Smooth muscle cell (in vitro differentiated cells): ENCODE results near the gene BBOF1. TPM values are rescaled to one million over a fixed set of nuclear protein-coding genes. Genes with fewer than 3 reads are reported as not detected.
"Not testable (repeated sequence)": the region's sequence is repeated elsewhere in the genome, so short reads cannot be mapped to it uniquely, and the experiment has no call there.

ENCODE experiments used
- DNase-seq: peaks from one replicate; lab custom pipeline; 2025; ENCODE audit not compliant: unreplicated experiment; lab: John Stamatoyannopoulos, UW
- H2AFZ ChIP-seq: fragments of 200-600 bp; sonication (generic); 2 replicates; pipeline ENCODE4 v1.6.0; 2016; ENCODE audit warnings: antibody characterized with exemption, low read depth, mild to moderate bottlenecking
- H3F3A ChIP-seq: fragments of 200-600 bp; sonication (generic); 2 replicates; pipeline ENCODE4 v1.6.0; 2017; ENCODE audit warnings: antibody characterized with exemption, low read depth
- H3K27ac ChIP-seq: fragments of 200-600 bp; sonication (generic); 2 replicates; pipeline ENCODE4 v1.5.1; 2016; ENCODE audit warnings: low read depth, mild to moderate bottlenecking
- H3K27me3 ChIP-seq: fragments of 200-600 bp; sonication (generic); 2 replicates; pipeline ENCODE4 v1.6.1; 2016; ENCODE audit warnings: low read depth, mild to moderate bottlenecking
- H3K36me3 ChIP-seq: fragments of 200-600 bp; sonication (generic); 2 replicates; pipeline ENCODE4 v1.5.1; 2016; ENCODE audit warnings: low read depth
- H3K4me1 ChIP-seq: fragments of 200-600 bp; sonication (generic); 2 replicates; pipeline ENCODE4 v1.5.1; 2016; ENCODE audit warnings: low read depth
- H3K4me2 ChIP-seq: fragments of 200-600 bp; sonication (generic); 2 replicates; pipeline ENCODE4 v1.6.0; 2016; ENCODE audit warnings: mild to moderate bottlenecking
- H3K4me3 ChIP-seq: fragments of 200-600 bp; sonication (generic); 2 replicates; pipeline ENCODE4 v1.5.1; 2016; ENCODE audit warnings: mild to moderate bottlenecking
- H3K79me2 ChIP-seq: fragments of 200-600 bp; sonication (generic); 2 replicates; pipeline ENCODE4 v1.6.0; 2016; ENCODE audit warnings: low read depth, mild to moderate bottlenecking
- H3K9ac ChIP-seq: fragments of 200-600 bp; sonication (generic); 2 replicates; pipeline ENCODE4 v1.6.0; 2016; ENCODE audit warnings: low read depth
- H3K9me3 ChIP-seq: fragments of 200-600 bp; sonication (generic); replicated peaks from 2 replicates; pipeline ENCODE4 v1.5.1; 2016; ENCODE audit warnings: low read depth
- H4K20me1 ChIP-seq: fragments of 200-600 bp; sonication (generic); 2 replicates; pipeline ENCODE4 v1.6.0; 2016; ENCODE audit warnings: low read depth
- WGBS: methylation state at CpG from one replicate; pipeline ENCODE4 v1.1.7; 2016; ENCODE audit warnings: low lambda C conversion rate; 5-methylcytosine and 5-hydroxymethylcytosine counted together
- polyA plus RNA-seq: library from polyadenylated mRNA; unstranded; fragments of >200 nt; fragmentation: Nextera tagmentation; extraction: Ambion mirVana; gene quantifications from 2 replicates; pipeline ENCODE4 v1.2.1, GENCODE V29; 2016
- small RNA-seq: library from RNA; depleted of rRNA; stranded (forward); fragments of <200 nt; gene quantifications from one replicate; pipeline ENCODE3, GENCODE V24; 2014
- total RNA-seq: library from RNA; depleted of rRNA; stranded (reverse); fragments of >200 nt; gene quantifications from 2 replicates; pipeline ENCODE4 v1.2.3, GENCODE V29; 2014
- TF ChIP-seq, protein P1 (sequence below): fragments of 200-600 bp; sonication (generic); IDR thresholded peaks from 2 replicates; pipeline ENCODE4 v1.5.1; 2017; ENCODE audit warnings: borderline replicate concordance, mild to moderate bottlenecking, antibody characterized with exemption; ENCODE audit not compliant: insufficient read depth, poor library complexity, severe bottlenecking

BBOF1 gene
- total and polyA plus RNA-seq, 2 experiments from 2014 or later = 6.4 to 6.5 TPM

GRCh38 chr14:74105381-74105780 is 86.2 kb downstream of the BBOF1 start:
- H4K20me1 ChIP-seq = no peaks in the 10 kb centered on the region
- 96% methylated on average over 2 of the region's 2 CpGs for whole genome bisulfite sequencing
- TF ChIP-seq, protein P1, sequence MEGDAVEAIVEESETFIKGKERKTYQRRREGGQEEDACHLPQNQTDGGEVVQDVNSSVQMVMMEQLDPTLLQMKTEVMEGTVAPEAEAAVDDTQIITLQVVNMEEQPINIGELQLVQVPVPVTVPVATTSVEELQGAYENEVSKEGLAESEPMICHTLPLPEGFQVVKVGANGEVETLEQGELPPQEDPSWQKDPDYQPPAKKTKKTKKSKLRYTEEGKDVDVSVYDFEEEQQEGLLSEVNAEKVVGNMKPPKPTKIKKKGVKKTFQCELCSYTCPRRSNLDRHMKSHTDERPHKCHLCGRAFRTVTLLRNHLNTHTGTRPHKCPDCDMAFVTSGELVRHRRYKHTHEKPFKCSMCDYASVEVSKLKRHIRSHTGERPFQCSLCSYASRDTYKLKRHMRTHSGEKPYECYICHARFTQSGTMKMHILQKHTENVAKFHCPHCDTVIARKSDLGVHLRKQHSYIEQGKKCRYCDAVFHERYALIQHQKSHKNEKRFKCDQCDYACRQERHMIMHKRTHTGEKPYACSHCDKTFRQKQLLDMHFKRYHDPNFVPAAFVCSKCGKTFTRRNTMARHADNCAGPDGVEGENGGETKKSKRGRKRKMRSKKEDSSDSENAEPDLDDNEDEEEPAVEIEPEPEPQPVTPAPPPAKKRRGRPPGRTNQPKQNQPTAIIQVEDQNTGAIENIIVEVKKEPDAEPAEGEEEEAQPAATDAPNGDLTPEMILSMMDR = no peak

DNA sequence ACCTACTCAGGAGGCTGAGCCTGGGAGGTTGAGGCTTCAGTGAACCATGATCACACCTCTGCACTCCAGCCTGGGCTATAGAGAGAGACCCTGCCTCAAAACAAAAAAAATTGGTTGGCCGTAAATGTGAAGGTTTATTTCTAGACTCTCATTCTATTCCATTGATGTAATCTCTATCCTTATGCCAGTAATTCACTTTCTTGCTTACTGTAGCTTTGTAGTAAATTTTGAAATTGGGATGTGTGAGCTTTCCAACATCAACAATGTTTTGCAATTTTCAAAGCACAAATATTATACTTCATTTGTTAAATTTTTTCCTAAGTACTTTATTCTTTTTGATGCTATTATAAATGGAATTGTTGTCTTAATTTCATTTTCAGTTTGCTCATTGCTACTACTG is 90.2 kb downstream of the BBOF1 start:
- Histone ChIP-seq H3K4me3 (no peak overlapping the region), H2AFZ (no peak overlapping the region), H3K9me3 (no peaks in the 10 kb centered on the region), H3K27ac (no peak overlapping the region), H4K20me1 (no peaks in the 10 kb centered on the region), H3K9ac (no peak overlapping the region), H3K36me3 (no peaks in the 10 kb centered on the region), H3K79me2 (no peaks in the 10 kb centered on the region), H3K4me2 (no peak overlapping the region), H3F3A (no peaks in the 10 kb centered on the region), H3K27me3 (no peaks in the 10 kb centered on the region), H3K4me1 (no peaks in the 10 kb centered on the region)
- TF ChIP-seq, protein P1 = no peak
- DNase-seq = no peak
- WGBS = 93% methylated on average over 1 of the region's 1 CpG

More at GRCh38 chr14:74105381-74105780, 86.2 kb downstream of the BBOF1 start:
- Histone ChIP-seq H3K9me3 (no peaks in the 10 kb centered on the region), H3F3A (no peaks in the 10 kb centered on the region), H3K4me3 (no peak overlapping the region), H2AFZ (no peak overlapping the region), H3K4me1 (no peaks in the 10 kb centered on the region), H3K4me2 (no peak overlapping the region), H3K27me3 (no peaks in the 10 kb centered on the region), H3K79me2 (no peaks in the 10 kb centered on the region), H3K9ac (no peak overlapping the region), H3K36me3 (no peaks in the 10 kb centered on the region), H3K27ac (no peak overlapping the region)
- DNase-seq = no peak

DNA sequence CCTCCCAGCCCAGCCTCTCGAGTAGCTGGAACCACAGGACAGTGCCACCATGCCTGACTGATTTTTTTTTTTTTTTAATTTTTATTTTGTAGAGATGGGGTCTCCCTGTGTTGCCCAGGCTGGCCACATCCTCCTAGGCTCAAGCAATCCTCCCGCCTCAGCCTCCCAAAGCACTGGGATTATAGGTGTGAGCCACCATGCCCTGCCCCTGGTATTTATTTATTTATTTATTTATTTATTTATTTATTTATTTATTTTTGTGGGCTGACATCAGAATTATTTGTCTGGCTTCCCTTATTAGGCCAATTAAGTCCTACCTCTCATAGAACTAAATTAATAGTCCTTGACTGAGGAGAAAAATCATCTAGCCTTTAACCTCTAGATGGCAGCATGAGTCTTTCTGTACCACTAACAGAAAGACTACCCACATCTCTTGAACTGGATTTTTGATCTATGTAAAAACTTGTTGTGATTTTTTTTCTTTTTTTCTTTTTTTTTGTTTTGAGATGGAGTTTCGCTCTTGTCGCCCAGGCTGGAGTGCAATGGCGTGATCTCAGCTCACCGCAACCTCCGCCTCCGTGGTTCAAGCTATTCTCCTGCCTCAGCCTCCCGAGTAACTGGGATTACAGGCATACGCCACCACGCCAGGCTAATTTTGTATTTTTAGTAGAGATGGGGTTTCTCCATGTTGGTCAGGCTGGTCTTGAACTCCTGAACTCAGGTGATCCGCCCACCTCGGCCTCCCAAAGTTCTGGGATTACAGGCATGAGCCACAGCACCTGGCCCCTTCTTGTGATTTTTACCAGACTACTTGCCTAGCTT is 92.5 kb downstream of the BBOF1 start:
- not testable (repeated sequence) for H4K20me1 ChIP-seq, DNase-seq

More for the DNA sequence above, 92.5 kb downstream of the BBOF1 start:
- not testable (repeated sequence) for H3K9me3 ChIP-seq, H2AFZ ChIP-seq, H3K9ac ChIP-seq, H3K4me2 ChIP-seq, H3K27me3 ChIP-seq, H3K27ac ChIP-seq, H3K4me3 ChIP-seq, H3K4me1 ChIP-seq, H3F3A ChIP-seq, H3K36me3 ChIP-seq, H3K79me2 ChIP-seq
- 95% methylated on average over 13 of the region's 13 CpGs for WGBS
- TF ChIP-seq, protein P1 = peak; percentile 62

Small RNA genes within 50 kb of the gene (small RNA-seq; reads per million reads assigned to genes)
- not detected for gene AC005480.2

Other genes with a start within 250 kb of the BBOF1 start
- gene PTGR2, start 167.5 kb upstream of the BBOF1 start, total RNA-seq = 3.7 and 4.7 TPM in 2 replicates
- gene PTGR2, start 167.5 kb upstream of the BBOF1 start, polyA plus RNA-seq = 2.9 and 4.0 TPM in 2 replicates
- 67.3 and 67.4 TPM in 2 replicates for gene ZNF410, start 132.5 kb upstream of the BBOF1 start, total RNA-seq
- 45.1 and 46.9 TPM in 2 replicates for gene ZNF410, start 132.5 kb upstream of the BBOF1 start, polyA plus RNA-seq
- gene FAM161B, start 69.3 kb upstream of the BBOF1 start, total RNA-seq = 2.7 and 4.7 TPM in 2 replicates
- 3.9 and 6.3 TPM in 2 replicates for gene FAM161B, start 69.3 kb upstream of the BBOF1 start, polyA plus RNA-seq
- gene COQ6, start 69.0 kb upstream of the BBOF1 start, total RNA-seq = 9.6 and 16.8 TPM in 2 replicates
- gene COQ6, start 69.0 kb upstream of the BBOF1 start, polyA plus RNA-seq = 18.2 and 22.3 TPM in 2 replicates
- gene ENTPD5, start 61 bp upstream of the BBOF1 start, total RNA-seq = 9.1 and 9.9 TPM in 2 replicates
- gene ENTPD5, start 61 bp upstream of the BBOF1 start, polyA plus RNA-seq = 8.1 and 9.8 TPM in 2 replicates
- gene ALDH6A1, start 65.1 kb downstream of the BBOF1 start, total RNA-seq = 16.1 and 22.3 TPM in 2 replicates
- gene ALDH6A1, start 65.1 kb downstream of the BBOF1 start, polyA plus RNA-seq = 18.2 and 18.9 TPM in 2 replicates
- gene LIN52, start 65.6 kb downstream of the BBOF1 start, total RNA-seq = 17.4 and 17.8 TPM in 2 replicates
- gene LIN52, start 65.6 kb downstream of the BBOF1 start, polyA plus RNA-seq = 13.8 and 16.1 TPM in 2 replicates
- not detected in 2 replicates for gene VSX2, start 220.1 kb downstream of the BBOF1 start, total RNA-seq
- gene VSX2, start 220.1 kb downstream of the BBOF1 start, polyA plus RNA-seq = not detected in 2 replicates